H1 (cell line): Measurements from ENCODE around the gene ANKRD60. TPM values are rescaled to one million over a fixed set of nuclear protein-coding genes. Genes with fewer than 3 reads are reported as not detected.

Experiments
- CTCF ChIA-PET: fragments of 300-600 bp; sonication (Branson Sonifier 250); formaldehyde crosslinking; loops from one replicate; lab custom pipeline; 2021; ENCODE audit not compliant: partially characterized antibody; lab: Charles Lee
- POLR2A ChIA-PET: fragments of 300-600 bp; sonication (Branson Sonifier 250); formaldehyde crosslinking; loops from one replicate; lab custom pipeline; 2021; ENCODE audit warnings: inconsistent platforms; ENCODE audit not compliant: partially characterized antibody; lab: Charles Lee
- DNase-seq, 2 experiments: peaks; one replicate each; pipeline versions ENCODE4 v3.0.0 to v3.0.0-alpha.2; 2010 to 2022; ENCODE audit warnings: low spot score in 2 of 2, low read depth in 1 of 2, mixed read lengths in 1 of 2
- FAIRE-seq: peaks from 2 replicates; lab custom pipeline; 2011; peaks lifted over from hg19 to GRCh38; lab: Jason Lieb, UNC
- H2AFZ ChIP-seq: 2 replicates; pipeline ENCODE4 v1.8.1; 2012; ENCODE audit warnings: low read length, inconsistent platforms
- H2AK5ac ChIP-seq: 2 replicates; pipeline ENCODE4 v1.6.1; 2013; ENCODE audit warnings: low read depth, low read length
- H2BK120ac ChIP-seq: replicated peaks from 2 replicates; pipeline ENCODE3; 2013; ENCODE audit warnings: low read depth, low read length, inconsistent platforms
- H2BK12ac ChIP-seq: 2 replicates; pipeline ENCODE4 v1.6.1; 2013; ENCODE audit warnings: low read depth, low read length
- H2BK15ac ChIP-seq: 2 replicates; pipeline ENCODE4 v1.6.1; 2013; ENCODE audit warnings: low read length
- H2BK20ac ChIP-seq: 2 replicates; pipeline ENCODE4 v1.6.1; 2013; ENCODE audit warnings: low read length
- H2BK5ac ChIP-seq: 2 replicates; pipeline ENCODE4 v1.6.1; 2013; ENCODE audit warnings: low read depth, low read length
- H3K14ac ChIP-seq: 2 replicates; pipeline ENCODE4 v1.6.1; 2013; ENCODE audit warnings: inconsistent platforms; ENCODE audit not compliant: insufficient read length
- H3K18ac ChIP-seq: 2 replicates; pipeline ENCODE4 v1.6.1; 2013; ENCODE audit warnings: low read length; ENCODE audit errors: extremely low read depth
- H3K23ac ChIP-seq: 2 replicates; pipeline ENCODE4 v1.6.1; 2013; ENCODE audit warnings: inconsistent platforms; ENCODE audit not compliant: insufficient read length
- H3K23me2 ChIP-seq: 2 replicates; pipeline ENCODE4 v1.6.1; 2013; ENCODE audit warnings: low read depth, low read length
- H3K27ac ChIP-seq: 2 replicates; pipeline ENCODE4 v1.6.1; 2011; ENCODE audit warnings: low read depth, low read length, inconsistent platforms
- H3K27me3 ChIP-seq, 4 experiments: replicated peaks in 1 of 4; 1 replicate in 1 of 4; 2 replicates in 3 of 4; pipeline versions ENCODE4 v1.6.1 to v1.8.1; 2011 to 2013; ENCODE audit warnings: low read length in 3 of 4, mild to moderate bottlenecking in 3 of 4, inconsistent platforms in 2 of 4, mixed read lengths in 2 of 4, moderate library complexity in 1 of 4; ENCODE audit not compliant: control insufficient read depth in 3 of 4, insufficient read depth in 3 of 4; ENCODE audit errors: extremely low read depth in 1 of 4
- H3K36me3 ChIP-seq, 4 experiments: 2 replicates each; pipeline versions ENCODE4 v1.6.1 to v1.8.1; 2011 to 2013; ENCODE audit warnings: mild to moderate bottlenecking in 4 of 4, low read length in 3 of 4, moderate library complexity in 2 of 4, control low read depth in 1 of 4, inconsistent platforms in 1 of 4; ENCODE audit not compliant: insufficient read depth in 4 of 4, control insufficient read depth in 2 of 4
- H3K4ac ChIP-seq: replicated peaks from 2 replicates; pipeline ENCODE3; 2013; ENCODE audit warnings: low read length, low read depth, mixed read lengths, inconsistent platforms; ENCODE audit not compliant: insufficient read length
- H3K4me1 ChIP-seq, 4 experiments: replicated peaks in 1 of 4; 1 replicate in 1 of 4; 2 replicates in 3 of 4; pipeline versions ENCODE4 v1.6.1 to v1.8.1; 2011 to 2013; ENCODE audit warnings: low read length in 3 of 4, inconsistent platforms in 2 of 4, mixed read lengths in 1 of 4; ENCODE audit not compliant: insufficient read depth in 4 of 4, control insufficient read depth in 3 of 4
- H3K4me2 ChIP-seq, 2 experiments: 2 replicates each; pipeline versions ENCODE4 v1.6.1 to v1.8.1; 2011 to 2013; ENCODE audit warnings: low read depth in 2 of 2, low read length in 2 of 2, control low read depth in 1 of 2, inconsistent platforms in 1 of 2, mild to moderate bottlenecking in 1 of 2; ENCODE audit not compliant: insufficient read depth in 1 of 2
- H3K4me3 ChIP-seq, 4 experiments: fragments of 200-600, 300-600 bp in 1 of 4; sonication (generic), shearing (Covaris generic), sonication (Bioruptor Twin) in 1 of 4; 2 replicates each; pipeline versions ENCODE4 v1.5.1 to v1.8.1; 2011 to 2016; ENCODE audit warnings: low read length in 4 of 4, low read depth in 3 of 4, control low read depth in 2 of 4, inconsistent platforms in 2 of 4, mild to moderate bottlenecking in 2 of 4, mixed read lengths in 1 of 4, moderate library complexity in 1 of 4; ENCODE audit not compliant: insufficient read depth in 2 of 4; ENCODE audit errors: extremely low read depth in 1 of 4
- H3K56ac ChIP-seq: replicated peaks from 2 replicates; pipeline ENCODE3; 2013; ENCODE audit warnings: low read depth, mild to moderate bottlenecking, mixed read lengths, low read length, inconsistent platforms; ENCODE audit not compliant: insufficient read length
- H3K79me1 ChIP-seq: 2 replicates; pipeline ENCODE4 v1.6.1; 2013; ENCODE audit warnings: low read depth, low read length, control low read depth
- H3K79me2 ChIP-seq, 2 experiments: 2 replicates each; pipeline versions ENCODE4 v1.6.1 to v1.8.1; 2012 to 2013; ENCODE audit warnings: low read length in 2 of 2, mild to moderate bottlenecking in 2 of 2, inconsistent platforms in 1 of 2; ENCODE audit not compliant: insufficient read depth in 2 of 2, control insufficient read depth in 1 of 2
- H3K9ac ChIP-seq, 4 experiments: replicated peaks in 1 of 4; 1 replicate in 1 of 4; 2 replicates in 3 of 4; pipeline versions ENCODE4 v1.6.1 to v1.8.1; 2011 to 2013; ENCODE audit warnings: low read depth in 3 of 4, low read length in 3 of 4, control low read depth in 2 of 4, mild to moderate bottlenecking in 2 of 4, moderate library complexity in 2 of 4, inconsistent platforms in 1 of 4; ENCODE audit errors: extremely low read depth in 1 of 4
- H3K9me3 ChIP-seq, 2 experiments: 2 replicates each; pipeline versions ENCODE4 v1.6.1 to v1.8.1; 2012 to 2013; ENCODE audit warnings: mild to moderate bottlenecking in 2 of 2, moderate library complexity in 2 of 2, control low read depth in 1 of 2, inconsistent platforms in 1 of 2, low read depth in 1 of 2, low read length in 1 of 2, mixed read lengths in 1 of 2; ENCODE audit not compliant: insufficient read depth in 2 of 2
- H4K20me1 ChIP-seq, 2 experiments: replicated peaks in 1 of 2; 2 replicates each; pipeline versions ENCODE3 to v1.8.1; 2011 to 2013; ENCODE audit warnings: inconsistent platforms in 2 of 2, low read length in 2 of 2, mild to moderate bottlenecking in 1 of 2; ENCODE audit not compliant: insufficient read depth in 2 of 2, control insufficient read depth in 1 of 2
- H4K5ac ChIP-seq: 2 replicates; pipeline ENCODE4 v1.6.1; 2013; ENCODE audit warnings: low read length, low read depth, mixed read lengths, inconsistent platforms; ENCODE audit not compliant: insufficient read length
- H4K8ac ChIP-seq: 2 replicates; pipeline ENCODE4 v1.8.0; 2013; ENCODE audit warnings: mild to moderate bottlenecking, moderate library complexity, low read length, inconsistent platforms; ENCODE audit not compliant: insufficient read depth; ENCODE audit errors: extremely low read depth
- H4K91ac ChIP-seq: replicated peaks from 2 replicates; pipeline ENCODE3; 2013; ENCODE audit warnings: low read length, mixed read lengths, inconsistent platforms; ENCODE audit not compliant: insufficient read length
- FOSL1 ChIP-seq: IDR thresholded peaks from 2 replicates; pipeline ENCODE4 v1.6.1; 2011; ENCODE audit warnings: mild to moderate bottlenecking, low read depth, low read length, moderate library complexity; ENCODE audit not compliant: insufficient read depth
- NRF1 ChIP-seq: IDR thresholded peaks from 2 replicates; pipeline ENCODE4 v1.6.1; 2011; ENCODE audit warnings: mild to moderate bottlenecking, low read depth, low read length, improper control_type of control experiment
- SP1 ChIP-seq: IDR thresholded peaks from 2 replicates; pipeline ENCODE4 v1.6.1; 2011; ENCODE audit warnings: low read depth, low read length
- YY1 ChIP-seq: IDR thresholded peaks from 2 replicates; pipeline ENCODE4 v1.6.1; 2011; ENCODE audit warnings: low read depth, mild to moderate bottlenecking, low read length
- WGBS, 2 experiments: shearing (Covaris generic) in 1 of 2; methylation state at CpG; one replicate each; pipeline versions ENCODE4 v1.1.6 to v1.1.7; 2013 to 2015; ENCODE audit warnings: low lambda C conversion rate in 2 of 2, mixed read lengths in 2 of 2, inconsistent platforms in 1 of 2, low coverage in 1 of 2, missing lambda C conversion rate in 1 of 2; ENCODE audit not compliant: insufficient replicate concordance in 2 of 2, insufficient coverage in 1 of 2, insufficient read length in 1 of 2; ENCODE audit errors: extremely low coverage in 1 of 2, missing lambda C conversion rate in 1 of 2; 5-methylcytosine and 5-hydroxymethylcytosine counted together
- polyA plus RNA-seq, 7 experiments: library from polyadenylated mRNA; depleted of rRNA in 3 of 7; stranded (reverse) in 5 of 7; unstranded in 2 of 7; fragments of >200 nt in 5 of 7; fragments of 200-250 nt in 2 of 7; gene quantifications; 1 replicate in 5 of 7; 2 replicates in 1 of 7; 4 replicates in 1 of 7; pipeline versions ENCODE4 v1.2.1 to v1.2.3, GENCODE V29; 2011 to 2013; ENCODE audit warnings: missing spikeins in 2 of 7, mixed read lengths in 2 of 7
- total RNA-seq: library from RNA; stranded (reverse); fragmentation: NEBNext Ultra II Directional; extraction: Animal tissue kit (Norgen Biotek cat#: 25700); gene quantifications from 2 replicates; pipeline ENCODE4 v1.2.1, GENCODE V29; 2021

Gene ANKRD60
- total and polyA plus RNA-seq, 2 of the 8 experiments (the other 6 are each of a cell fraction or from before 2014, with no cell fraction given), result not detected

GRCh38 chr20:58208944-58209343, 19.5 kb downstream of the ANKRD60 start:
- DNase-seq (no peak), FAIRE-seq (no peak)
- Histone ChIP-seq H2AK5ac (no peak overlapping the region), H3K79me2 (no peaks in the 10 kb centered on the region), H2BK5ac (no peak overlapping the region), H2BK120ac (no peak overlapping the region), H3K14ac (no peak overlapping the region), H4K5ac (no peak overlapping the region), H4K20me1 (no peaks in the 10 kb centered on the region), H3K4me2 (no peak overlapping the region), H3K23ac (no peak overlapping the region), H3K27ac (no peak overlapping the region), H3K23me2 (no peaks in the 10 kb centered on the region), H3K9me3 (no peaks in the 10 kb centered on the region), H2AFZ (no peak overlapping the region), H3K4me1 (no peaks in the 10 kb centered on the region), H3K18ac (no peak overlapping the region), H2BK15ac (no peak overlapping the region), H3K27me3 (no peaks in the 10 kb centered on the region; a peak in 4 of 7 replicates), H3K56ac (no peak overlapping the region), H3K4ac (no peak overlapping the region), H3K79me1 (no peaks in the 10 kb centered on the region), H4K91ac (no peak overlapping the region), H4K8ac (no peak overlapping the region), H3K36me3 (no peaks in the 10 kb centered on the region), H3K4me3 (no peak overlapping the region), H3K9ac (no peak overlapping the region), H2BK20ac (no peak overlapping the region), H2BK12ac (no peak overlapping the region)
- no peak for TF ChIP-seq SP1
- no peak for TF ChIP-seq YY1
- no peak for TF ChIP-seq NRF1
- TF ChIP-seq FOSL1, result no peak
- ChIA-PET CTCF (interaction anchor here (0.8 to 7.9 kb wide), 25 partner anchors 9 to 715 kb away, joined by 3 to 130 read pairs (median 6); partner anchors contain the start of gene ZBP1), POLR2A (no interaction called here)
- 79% methylated on average over 8 of the region's 8 CpGs; no CpG with 5 or more reads in 1 of the 2 experiments for WGBS, 2 experiments
